A375 (cell line): ENCODE measurements around the gene OTOF. TPM values are rescaled to one million over a fixed set of nuclear protein-coding genes. Genes with fewer than 3 reads are reported as not detected.

Experiments used
- total RNA-seq: library from RNA; depleted of rRNA; stranded (reverse); fragments of >200 nt; shearing (Covaris generic); gene quantifications from 2 replicates; pipeline ENCODE4 v1.2.3, GENCODE V29; 2014; rRNA removed

Gene OTOF
- not detected in 2 replicates for total RNA-seq

DNA sequence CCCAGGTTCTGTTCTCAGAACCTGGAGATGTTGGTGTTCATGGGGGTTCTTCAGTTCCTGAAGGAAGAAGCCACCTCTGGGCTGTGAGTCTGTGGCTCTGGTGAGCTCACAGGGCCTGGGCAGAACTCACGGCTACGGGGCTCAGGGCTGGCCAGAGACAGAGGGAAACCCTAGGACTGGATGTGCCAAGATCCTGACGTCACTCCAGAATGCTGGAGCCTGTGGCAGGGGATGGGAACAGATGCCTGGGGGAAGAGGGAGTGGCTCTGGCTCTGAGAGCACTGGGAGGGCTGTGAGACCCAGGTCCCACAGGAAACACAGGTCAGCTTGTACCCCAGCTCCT lies at the start of gene OTOF:
Gene OTOF, minus strand, starts transcription at position 214 of the 343 bp plus-strand sequence.

Other genes starting within 250 kb of the OTOF start
- 113 and 127 TPM in 2 replicates for gene HADHA, start 233.5 kb downstream of the OTOF start, total RNA-seq
- 60.5 and 60.7 TPM in 2 replicates for gene HADHB, start 233.2 kb downstream of the OTOF start, total RNA-seq
- gene SELENOI, start 132.0 kb downstream of the OTOF start, total RNA-seq = 23.8 and 30.5 TPM in 2 replicates
- gene ADGRF3, start 131.3 kb downstream of the OTOF start, total RNA-seq = 2.1 TPM in 1 of 2 replicates, not detected in the other
- gene DRC1, start 76.2 kb downstream of the OTOF start, total RNA-seq = not detected in 2 replicates
- gene CIB4, start 163.2 kb upstream of the OTOF start, total RNA-seq = not detected in 2 replicates
- gene KCNK3, start 214.6 kb upstream of the OTOF start, total RNA-seq = 0.37 and 0.60 TPM in 2 replicates